NCI-H2029 (cell line): ENCODE results near the gene LPAR6.
"Not testable (repeated sequence)": the region's sequence is repeated elsewhere in the genome, so short reads cannot be mapped to it uniquely, and the experiment has no call there.

ENCODE experiments used
- DNase-seq: peaks from one replicate; lab custom pipeline; 2025; lab: John Stamatoyannopoulos, UW

Gene LPAR6, protein sequence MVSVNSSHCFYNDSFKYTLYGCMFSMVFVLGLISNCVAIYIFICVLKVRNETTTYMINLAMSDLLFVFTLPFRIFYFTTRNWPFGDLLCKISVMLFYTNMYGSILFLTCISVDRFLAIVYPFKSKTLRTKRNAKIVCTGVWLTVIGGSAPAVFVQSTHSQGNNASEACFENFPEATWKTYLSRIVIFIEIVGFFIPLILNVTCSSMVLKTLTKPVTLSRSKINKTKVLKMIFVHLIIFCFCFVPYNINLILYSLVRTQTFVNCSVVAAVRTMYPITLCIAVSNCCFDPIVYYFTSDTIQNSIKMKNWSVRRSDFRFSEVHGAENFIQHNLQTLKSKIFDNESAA

GRCh38 chr13:48412881-48413351 lies at the start of gene LPAR6:
Gene LPAR6 (minus strand): TSS chr13:48413113. CDS start chr13:48412423, 690 bp downstream.
- DNase-seq: no peak

- no peak for DNase-seq
These were observed 44.8 kb upstream of the LPAR6 start for GRCh38 chr13:48457578-48458242.

- DNase-seq: no peak
These were observed 43.6 kb upstream of the LPAR6 start for GRCh38 chr13:48456546-48456945.

DNA sequence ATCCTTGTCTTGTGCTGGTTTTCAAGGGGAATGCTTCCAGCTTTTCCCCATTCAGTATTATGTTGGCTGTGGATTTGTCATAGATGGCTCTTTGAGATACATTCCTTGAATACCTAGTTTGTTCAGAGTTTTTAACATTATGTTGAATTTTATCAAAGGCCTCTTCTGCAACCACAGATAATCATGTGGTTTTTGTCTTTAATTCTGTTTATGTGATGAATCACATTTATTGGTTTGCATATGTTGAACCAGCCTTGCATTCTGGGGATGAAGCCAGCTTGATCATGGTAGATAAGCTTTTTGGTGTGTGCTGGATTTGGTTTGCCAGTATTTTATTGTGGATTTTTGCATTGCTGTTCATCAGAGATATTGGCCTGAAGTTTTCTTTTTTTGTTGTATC lies 38.3 kb upstream of the LPAR6 start:
- DNase-seq: not testable (repeated sequence)

- DNase-seq: no peak
These were observed 36.7 kb upstream of the LPAR6 start for GRCh38 chr13:48449656-48450055.

DNA sequence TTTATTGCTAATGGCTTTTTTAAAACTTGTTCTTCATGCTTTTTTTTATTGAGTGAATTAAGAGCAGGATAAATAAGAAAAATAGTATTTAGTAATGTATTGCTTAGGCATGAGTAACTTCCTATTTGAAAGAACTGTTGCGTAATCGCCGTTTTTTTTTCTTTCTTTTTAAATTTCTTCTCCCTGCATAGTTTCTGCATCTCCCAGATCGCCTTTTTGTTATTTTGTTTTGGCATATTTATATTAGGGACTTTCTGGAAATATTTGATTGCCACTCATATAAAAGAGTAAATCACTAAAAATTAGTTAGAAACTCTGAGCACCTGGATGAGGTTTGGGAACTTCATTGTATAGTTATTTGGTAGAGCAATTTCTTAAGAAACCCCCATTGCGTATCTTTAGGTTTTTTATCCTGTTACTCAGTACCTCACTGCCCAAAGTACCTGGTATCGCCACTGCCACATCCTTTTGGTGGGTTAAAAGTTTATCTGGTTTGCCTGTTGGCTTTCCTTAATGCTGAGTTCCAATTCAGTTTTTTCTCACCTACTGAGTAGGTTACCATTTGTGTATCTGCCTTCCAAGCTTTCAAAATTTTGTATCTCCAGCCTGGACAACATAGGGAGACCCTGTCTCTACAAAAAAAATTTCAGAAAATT lies 36.2 kb upstream of the LPAR6 start:
- no peak for DNase-seq

- no peak for DNase-seq
These were observed 35.5 kb upstream of the LPAR6 start for GRCh38 chr13:48448285-48448958.

DNA sequence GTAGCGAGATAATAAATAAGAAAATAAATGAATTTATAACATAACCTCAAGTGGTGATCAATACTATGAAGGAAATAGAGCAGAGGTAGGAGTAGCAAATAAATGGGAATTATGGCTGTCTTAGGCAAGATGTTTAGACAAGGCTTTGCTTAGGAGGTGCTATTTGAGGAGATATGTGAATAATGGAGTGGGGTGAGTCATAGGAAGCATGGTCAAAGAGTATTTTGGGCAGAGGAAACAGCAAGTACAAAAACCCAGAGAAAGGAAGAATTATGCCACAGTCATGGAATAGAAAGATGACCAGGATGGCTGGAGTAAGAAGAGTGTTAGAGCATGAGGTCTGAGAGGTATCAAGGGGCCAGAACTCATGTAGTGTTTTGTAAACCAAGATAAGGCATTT lies 33.6 kb upstream of the LPAR6 start:
- no peak for DNase-seq

DNA sequence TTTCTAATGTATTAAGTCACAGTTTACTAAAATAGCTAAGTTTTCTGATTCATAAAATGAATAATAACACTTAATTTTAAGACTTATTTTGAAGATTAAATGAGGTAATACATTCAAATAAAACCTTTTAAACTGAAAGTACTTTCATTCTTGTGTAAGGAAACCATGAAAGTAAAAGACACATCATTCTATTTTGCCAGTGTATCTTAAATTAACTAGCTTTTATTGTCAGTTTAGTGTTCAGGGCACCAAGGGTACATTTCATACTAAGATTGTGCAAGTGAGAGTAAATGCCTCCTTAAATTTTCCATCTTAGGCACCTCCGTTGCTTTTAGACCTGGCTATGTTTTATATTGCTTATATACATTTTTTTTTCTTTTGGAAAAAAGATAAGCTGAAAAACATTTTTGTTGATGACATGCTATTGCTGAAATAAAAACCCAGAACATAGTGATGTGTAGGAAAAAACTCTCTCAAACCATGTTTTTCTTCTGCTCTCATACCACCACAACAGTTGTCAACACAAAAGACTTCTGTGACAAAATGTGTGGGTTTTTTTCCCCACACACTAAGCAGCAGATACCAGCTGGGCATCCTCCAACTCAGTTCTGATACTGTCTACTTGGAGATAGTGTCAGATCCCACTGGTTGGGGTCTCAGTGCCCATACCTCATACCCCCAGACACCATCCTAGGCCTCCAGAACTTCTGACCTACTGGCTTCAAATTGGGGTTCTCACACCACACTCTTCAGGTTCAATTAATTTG lies 30.7 kb upstream of the LPAR6 start:
- DNase-seq: no peak

- DNase-seq: no peak
These were observed 24.5 kb upstream of the LPAR6 start for GRCh38 chr13:48437371-48437770.

DNA sequence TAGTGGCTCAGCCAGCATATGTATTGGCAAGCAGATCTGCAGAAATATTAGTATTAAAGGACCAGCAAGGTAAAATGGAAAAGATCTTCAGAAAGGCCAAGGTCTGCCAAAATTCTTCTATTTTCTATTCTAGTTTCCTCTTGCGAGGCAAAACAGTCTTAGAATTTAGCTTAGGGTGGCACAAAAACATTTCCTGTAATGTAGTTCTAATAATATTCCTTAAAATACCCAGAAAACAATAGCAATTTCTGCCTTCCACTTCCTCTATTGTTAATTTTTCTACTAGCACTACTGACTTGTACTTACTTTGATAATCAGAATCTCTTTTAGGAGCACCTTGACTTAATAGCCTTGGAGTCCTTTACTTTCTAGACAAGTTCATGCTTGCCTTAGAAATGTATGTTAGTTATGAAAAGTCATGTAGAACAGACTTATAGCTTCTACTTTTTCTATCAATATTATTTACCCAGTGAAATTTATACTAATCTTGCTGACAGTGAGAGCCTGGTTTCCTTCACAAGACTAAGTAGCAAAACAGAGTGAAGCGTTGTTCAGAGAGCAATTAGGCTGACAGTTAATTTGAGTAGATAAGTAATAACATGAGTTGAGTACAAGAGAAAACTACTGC lies 23.9 kb upstream of the LPAR6 start:
- DNase-seq: no peak

DNA sequence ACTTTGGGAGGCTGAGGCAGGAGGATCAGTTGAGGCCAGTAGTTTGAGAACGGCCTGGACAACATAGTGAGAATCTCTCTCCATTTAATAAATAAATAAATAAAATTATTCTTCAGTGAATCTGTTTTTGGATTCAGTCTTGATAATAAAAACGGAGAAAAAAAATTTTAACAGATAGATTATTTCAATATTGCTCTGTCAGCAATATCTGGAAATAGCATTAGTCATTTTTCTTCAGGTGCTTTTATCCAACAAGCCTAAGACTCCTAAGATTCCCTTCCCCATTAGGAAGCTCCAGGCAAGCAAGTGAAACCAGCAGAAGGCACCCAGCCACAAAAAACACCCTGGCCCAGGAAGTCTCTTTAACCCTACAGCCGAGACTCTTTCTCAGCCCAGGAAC lies 21.3 kb upstream of the LPAR6 start:
- DNase-seq: no peak

GRCh38 chr13:48431987-48432615 lies 19.2 kb upstream of the LPAR6 start:
- no peak for DNase-seq

- no peak for DNase-seq
These were observed 18.5 kb upstream of the LPAR6 start for GRCh38 chr13:48431431-48431830.

- no peak for DNase-seq
These were observed 17.0 kb upstream of the LPAR6 start for GRCh38 chr13:48429886-48430285.

- no peak for DNase-seq
These were observed 16.1 kb upstream of the LPAR6 start for GRCh38 chr13:48429036-48429435.

DNA sequence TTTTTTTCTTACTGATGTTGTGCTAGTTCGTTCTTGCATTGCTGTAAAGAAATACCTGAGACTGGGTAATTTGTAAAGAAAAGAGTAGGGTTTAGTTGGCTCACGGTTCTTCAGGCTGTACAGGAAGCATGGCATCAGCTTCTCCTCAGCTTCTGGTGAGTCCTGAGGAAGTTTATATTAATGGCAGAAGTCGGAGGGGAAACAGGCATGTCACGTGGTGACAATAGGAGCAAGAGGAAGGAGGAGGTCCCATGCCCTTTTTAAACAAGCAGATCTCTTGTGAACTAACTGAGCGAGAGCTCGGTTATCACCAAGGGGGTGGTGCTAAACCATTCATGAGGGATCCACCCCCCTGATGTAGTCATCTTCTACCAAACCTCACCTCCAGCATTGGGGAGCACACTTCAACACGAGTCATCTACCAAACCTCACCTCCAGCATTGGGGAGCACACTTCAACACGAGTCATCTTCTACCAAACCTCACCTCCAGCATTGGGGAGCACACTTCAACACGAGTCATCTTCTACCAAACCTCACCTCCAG lies 13.9 kb upstream of the LPAR6 start:
- DNase-seq: not testable (repeated sequence)

GRCh38 chr13:48426052-48426451 lies 13.1 kb upstream of the LPAR6 start:
- no peak for DNase-seq

DNA sequence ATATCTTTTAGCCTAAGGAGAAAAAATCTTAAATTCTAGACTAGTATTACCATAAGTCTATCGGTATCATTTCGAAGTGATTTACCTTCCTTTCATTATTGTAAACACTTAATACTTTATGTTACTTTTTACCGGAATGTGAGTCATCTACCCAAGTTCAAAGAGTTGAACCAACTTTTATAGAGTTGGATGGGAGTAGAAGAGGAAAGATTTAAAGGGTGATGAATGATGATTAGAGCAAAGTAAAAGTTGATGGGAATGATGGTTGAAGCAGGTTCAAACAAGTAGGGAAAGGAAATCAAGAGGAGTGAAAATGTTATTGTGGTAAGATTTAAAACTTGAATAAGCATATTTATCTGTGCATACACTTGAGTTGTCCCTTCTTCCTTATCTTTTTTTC lies 11.3 kb upstream of the LPAR6 start:
- no peak for DNase-seq

DNA sequence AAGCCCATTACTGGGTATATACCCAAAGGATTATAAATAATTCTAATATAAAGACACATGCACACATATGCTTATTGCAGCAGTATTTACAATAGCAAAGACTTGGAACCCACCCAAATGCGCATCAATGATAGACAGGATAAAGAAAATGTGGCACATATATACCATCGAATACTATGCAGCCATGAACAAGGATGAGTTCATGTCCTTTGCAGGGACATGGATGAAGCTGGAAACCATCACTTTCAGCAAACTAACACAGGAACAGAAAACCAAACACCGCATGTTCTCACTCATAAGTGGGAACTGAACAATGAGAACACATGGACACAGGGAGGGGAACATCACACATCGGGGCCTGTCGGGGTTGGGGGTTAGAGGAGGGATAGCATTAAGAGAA lies 9.1 kb upstream of the LPAR6 start:
- DNase-seq: not testable (repeated sequence)
